HG03060 (cell line): ENCODE data around the gene STUM.

ENCODE experiments used
- ATAC-seq: cut with Tn5 transposase; IDR thresholded peaks from one replicate; pipeline ENCODE4 v1.9.1; 2021; ENCODE audit warnings: low read depth, moderate number of reproducible peaks; ENCODE audit not compliant: unreplicated experiment

STUM gene

DNA sequence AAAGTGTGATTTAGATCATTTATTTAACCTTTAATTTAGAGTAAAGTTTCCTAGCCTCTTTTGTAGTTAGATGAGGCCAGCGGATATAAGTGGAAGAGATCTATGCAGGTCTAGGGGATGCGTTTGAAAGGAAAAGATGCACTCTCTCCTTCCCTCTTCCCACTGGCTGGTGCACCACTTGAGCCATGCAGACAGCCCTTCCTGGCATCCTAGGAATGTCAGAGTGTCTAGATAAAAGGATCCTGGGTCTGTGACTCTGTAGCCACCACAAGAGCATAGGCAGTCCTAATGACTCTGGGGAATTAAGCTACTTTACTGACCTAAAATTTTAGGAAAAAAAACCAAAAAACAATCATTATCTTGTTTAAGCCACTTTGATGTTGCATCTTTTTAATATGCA is 16.0 kb upstream of the STUM start:
- no peak for ATAC-seq

- no peak for ATAC-seq
These were observed 15.3 kb upstream of the STUM start for GRCh38 chr1:226533220-226533619.

DNA sequence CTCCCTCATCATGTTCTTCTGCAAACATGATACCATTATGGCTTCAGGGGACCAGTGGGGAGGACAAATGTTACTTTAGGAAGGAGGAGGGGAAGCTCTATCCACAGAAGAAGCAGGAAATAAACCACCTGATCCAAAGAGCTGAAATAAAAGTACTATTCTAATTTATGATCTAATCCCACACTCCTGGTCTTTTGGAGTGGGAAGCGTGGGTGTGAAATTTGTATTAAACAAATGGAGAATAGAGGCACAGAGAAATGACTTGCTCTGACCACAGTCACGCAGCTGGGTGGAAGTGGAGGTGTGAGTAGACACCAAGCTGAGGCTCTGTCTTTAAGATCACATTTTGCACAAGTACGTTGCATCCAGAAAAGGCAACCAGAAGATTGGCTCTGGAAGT is 14.5 kb upstream of the STUM start:
- no peak for ATAC-seq

GRCh38 chr1:226534645-226535044 is 13.9 kb upstream of the STUM start:
- no peak for ATAC-seq

DNA sequence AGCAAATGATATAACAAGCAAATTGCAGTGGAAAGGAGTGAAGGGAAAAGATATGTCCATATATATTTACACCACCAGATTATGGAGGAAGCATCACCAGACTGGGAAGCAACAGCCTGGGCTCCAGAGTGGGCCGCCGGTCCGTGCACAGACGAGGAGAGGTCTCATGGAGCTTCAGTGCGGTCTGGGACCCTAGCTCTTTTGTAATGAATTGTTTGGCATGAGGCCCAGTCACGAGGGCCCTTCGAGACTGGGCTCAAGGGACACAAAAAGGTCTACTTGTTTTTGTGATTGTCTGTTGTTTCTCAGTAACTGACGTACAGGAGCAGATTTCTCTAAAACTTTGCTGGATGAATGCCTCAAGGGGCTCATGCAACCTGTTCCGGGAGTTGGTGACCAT is 12.9 kb upstream of the STUM start:
- no peak for ATAC-seq

- ATAC-seq: no peak
These were observed 7.3 kb upstream of the STUM start for GRCh38 chr1:226541231-226541630.

GRCh38 chr1:226541631-226542622 is 6.6 kb upstream of the STUM start:
- no peak for ATAC-seq

- ATAC-seq: no peak
These were observed 5.9 kb upstream of the STUM start for GRCh38 chr1:226542623-226543103.

DNA sequence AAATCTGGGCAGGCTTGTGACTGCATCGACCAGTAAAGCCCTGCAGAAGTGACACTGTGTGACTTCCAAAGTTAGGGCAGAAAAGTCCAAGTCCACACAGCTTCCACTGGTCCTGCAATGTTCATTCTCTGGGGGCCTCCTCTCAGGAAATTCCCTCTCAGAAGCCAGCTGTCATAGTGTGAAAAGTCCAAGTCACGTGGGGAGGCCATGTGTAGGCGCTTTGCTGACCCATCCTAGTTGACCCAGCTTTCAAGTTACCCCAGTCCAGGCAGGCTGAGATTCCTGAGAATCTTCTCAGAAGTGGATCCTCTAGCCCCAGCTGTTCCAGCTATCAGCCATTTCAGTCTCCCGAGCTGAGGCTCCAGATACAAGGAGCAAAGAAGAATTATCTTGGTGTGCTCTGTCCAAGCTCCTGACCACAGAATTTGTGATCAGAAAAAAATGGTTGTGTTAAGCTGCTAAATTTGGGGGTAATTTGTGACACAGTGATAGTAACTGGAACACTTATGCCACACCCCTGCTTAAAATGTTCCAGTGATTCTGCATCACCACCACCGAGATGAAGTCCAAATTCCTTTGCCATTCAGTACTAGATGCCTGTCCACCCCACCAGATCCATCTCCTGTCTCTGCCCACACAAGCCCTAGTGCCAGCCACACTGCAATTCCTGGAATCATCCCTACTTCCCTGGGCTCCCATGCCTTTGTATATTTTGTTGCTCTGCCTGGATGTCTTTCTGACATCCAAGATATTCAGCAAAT is 2.5 kb upstream of the STUM start:
- no peak for ATAC-seq

DNA sequence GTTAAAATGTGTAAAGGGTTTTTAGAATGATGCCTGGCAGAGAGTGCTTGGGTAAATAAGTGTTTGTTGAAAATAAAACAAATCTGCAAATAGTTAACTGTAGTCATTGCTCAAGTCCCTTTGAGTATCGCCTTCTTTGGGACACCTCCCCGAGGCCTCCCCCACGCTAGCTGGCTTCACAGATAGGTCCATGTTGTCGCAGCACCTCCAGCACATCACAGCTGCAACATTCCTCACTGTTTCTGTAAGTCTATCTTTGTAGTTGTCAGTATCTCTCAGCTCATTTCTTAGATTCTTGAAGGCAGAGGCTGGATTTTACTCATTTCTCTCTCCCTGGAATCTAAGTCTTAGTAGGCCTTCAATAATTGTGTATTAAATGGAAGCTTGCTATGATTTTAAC is 1.6 kb upstream of the STUM start:
- no peak for ATAC-seq

DNA sequence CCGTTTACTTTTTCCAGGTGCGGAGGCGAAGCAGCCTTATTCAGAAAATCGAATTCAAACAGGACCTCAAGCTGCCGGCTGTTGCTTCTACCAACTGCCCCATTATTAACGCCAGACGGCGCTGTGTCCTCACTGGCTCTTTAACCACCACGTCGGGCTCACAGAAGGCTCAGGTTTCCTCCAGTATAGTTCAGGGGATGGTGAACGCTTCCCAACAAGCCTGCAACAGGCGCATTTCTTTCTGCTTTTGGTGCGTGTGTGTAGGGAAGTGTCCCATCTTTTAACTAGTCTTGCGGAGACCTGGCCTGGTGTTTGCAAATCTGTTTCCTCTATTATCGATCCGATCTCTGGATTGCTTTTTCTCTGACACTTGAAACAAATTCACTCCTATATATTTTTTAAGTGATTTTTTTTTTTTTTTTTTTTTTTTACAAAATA is 791 bp upstream of the STUM start:
- no peak for ATAC-seq

DNA sequence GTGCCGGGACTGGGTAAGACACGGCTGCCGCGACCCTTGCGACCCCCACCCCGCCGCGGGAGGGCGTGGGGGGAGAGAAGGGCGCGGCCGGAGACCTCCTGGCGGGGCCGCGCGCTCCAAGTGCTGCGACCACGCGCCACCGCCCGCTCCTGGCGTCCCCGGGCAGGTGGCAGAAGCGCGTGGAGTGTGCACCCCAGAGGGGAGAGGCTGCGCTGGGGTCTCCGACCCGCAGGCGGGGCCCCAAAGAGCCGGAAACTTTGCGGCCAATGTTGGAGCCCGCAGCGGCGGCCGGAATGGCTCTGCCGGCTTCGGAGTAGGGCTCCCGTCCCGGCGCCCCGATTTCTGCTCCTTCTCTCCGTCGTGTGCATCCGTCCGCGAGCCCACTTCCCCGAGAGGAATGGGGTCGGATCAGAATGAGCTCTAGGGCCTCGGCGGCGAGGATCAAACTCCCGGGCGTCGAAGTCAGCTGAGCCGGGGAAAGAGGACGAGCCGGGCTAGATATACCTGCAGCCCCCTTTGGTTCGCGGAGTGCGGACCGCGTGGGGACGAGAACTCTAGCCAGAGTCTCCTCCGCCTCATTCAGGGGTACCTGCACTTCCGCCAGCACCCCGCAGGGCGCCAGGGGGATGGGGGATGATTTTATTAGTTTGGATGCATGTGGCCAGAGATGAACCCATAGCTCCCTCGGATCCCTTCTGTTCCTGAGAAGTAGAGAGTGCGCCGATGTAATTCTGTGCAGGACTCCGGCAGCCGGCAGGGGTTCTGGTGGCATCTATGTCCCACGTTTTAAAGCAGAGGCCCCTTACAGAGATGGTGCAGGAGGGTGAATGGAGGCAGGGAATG is 751 bp downstream of the STUM start:
- no peak for ATAC-seq

GRCh38 chr1:226549937-226550671 is 1.5 kb downstream of the STUM start:
- no peak for ATAC-seq

DNA sequence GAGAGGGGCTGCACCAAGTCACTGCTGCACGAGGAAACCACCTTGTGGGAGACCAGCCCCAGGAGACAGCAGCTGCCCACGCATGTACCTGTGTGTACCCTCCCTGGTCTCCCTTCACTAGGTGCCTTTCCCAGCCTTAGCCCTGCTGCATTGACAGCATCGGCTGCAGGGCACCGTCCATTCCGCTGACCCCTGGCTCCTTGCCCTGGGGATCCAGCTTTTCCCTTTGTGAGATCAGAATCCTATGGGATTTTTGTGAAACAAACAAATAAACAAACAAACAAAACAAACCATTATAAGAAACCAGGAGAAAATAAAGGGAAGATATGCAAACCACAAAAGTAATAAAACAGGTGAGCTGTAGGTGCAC is 2.1 kb downstream of the STUM start:
- no peak for ATAC-seq

DNA sequence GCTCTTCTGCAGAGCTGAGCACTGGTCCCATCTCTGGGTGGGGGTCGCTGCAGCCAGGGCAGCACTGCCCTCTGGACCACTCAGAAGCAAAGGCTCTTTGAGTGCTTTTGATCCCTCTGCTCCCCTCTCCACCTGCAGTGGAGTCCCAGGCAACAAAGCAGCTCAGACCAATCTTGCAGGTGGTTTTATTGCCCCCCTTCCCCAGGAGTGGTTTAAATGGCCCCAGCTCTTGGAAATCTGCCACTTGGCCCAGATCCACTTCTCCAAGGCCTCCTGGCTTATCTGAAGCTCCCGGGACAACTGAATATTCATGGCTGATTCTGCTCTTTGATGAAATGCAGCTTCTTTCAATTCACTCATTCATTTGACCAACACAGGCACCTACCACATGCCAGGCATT is 2.7 kb downstream of the STUM start:
- no peak for ATAC-seq

DNA sequence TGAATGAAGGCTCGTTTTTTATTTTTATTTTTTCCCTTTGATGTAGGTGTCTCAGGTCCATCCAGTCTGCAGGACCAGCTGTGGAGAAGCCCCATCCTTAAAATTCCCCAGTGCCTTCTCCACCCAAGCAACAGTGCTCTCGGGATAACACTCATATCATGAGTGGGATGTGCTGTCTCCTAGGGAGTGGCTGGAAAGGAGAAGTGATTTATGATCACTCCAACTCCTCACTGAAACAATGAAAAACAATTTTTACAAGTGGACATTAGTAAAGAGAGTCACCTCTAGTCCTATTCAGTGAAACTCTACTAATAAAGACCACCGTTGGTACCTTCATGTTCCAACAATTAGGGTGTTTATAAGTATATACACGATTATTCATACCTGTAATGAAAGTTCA is 3.5 kb downstream of the STUM start:
- no peak for ATAC-seq

DNA sequence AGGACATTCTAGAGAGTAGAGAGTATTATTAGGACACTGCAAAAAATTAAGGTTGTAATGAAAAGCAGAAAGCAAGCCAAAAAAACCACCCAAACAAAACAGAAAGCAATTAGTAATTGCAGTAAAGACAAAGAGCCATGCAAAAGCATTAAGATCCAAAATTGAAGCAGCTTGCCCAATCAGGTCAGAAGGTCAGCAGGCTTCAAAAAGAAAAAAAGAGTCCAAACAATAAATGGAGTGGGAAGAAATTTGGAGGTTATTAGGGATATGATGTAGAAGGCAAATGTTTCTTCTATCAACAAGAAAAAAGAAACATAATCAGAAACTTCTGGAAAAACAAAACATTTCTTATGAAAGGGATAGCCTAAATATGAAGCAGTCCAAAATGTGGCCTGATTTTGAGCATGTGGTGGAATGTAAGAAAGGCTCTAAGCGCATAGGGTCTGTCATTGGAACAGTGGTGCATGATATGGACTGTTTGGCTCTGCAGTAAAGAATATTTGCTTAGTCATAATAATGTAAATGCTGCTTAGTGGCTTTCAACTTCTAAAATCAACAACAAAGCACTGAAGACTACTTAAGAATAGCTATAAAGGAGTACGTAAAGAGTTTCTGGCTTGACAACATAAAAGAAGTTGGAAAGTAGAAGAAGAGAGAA is 4.8 kb downstream of the STUM start:
- no peak for ATAC-seq

DNA sequence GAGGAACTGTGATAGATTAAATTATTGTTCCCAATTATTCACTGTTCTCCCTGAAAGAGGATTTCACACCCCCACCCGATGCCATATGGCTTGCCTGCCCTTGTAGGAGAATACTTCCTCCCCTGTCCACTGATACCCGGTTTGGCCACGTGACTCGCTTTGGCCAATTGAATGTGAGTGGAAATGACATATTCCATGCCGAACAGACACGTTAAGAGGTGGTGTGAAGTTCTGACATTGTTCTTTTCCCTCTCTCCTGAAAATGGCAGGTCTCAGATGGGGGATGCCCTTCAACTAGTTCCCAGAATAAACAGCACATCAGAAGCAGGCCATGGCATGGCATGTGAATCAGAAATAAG is 5.3 kb downstream of the STUM start:
- ATAC-seq: no peak

DNA sequence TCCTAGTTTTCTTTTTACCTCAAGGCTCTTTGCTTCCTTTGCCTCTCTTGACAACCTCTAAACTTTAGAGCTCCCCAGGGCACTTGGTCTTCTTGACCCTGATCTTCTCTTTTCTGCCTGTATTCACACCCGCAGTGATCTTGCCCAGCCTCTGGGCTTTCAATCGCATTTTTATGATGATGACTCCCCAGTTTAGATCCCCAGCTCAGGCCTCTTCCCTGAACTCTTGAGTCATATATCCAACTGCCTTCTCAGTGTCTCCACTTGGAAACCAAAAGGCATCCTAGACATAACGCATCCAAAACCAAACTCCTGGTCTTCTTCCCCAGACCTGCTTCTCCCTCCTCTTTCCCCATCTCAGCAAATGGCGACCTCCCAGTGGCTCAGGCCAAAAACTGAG is 6.5 kb downstream of the STUM start:
- no peak for ATAC-seq

- ATAC-seq: no peak
These were observed 8.9 kb downstream of the STUM start for GRCh38 chr1:226557424-226557823.
